Nephron progenitor cell (in vitro differentiated cells): ENCODE results near the gene CNNM2.

ENCODE experiments used
- DNase-seq: peaks from one replicate; pipeline ENCODE4 v3.0.0; 2021
- H3K27ac Mint-ChIP-seq: 2 replicates; pipeline ENCODE4 v1.8.0; 2021; ENCODE audit warnings: mild to moderate bottlenecking, moderate library complexity, mixed read lengths
- H3K27me3 Mint-ChIP-seq: 2 replicates; pipeline ENCODE4 v1.8.0; 2021; ENCODE audit warnings: mild to moderate bottlenecking, low read depth, mixed read lengths; ENCODE audit not compliant: poor library complexity
- H3K36me3 Mint-ChIP-seq: 2 replicates; pipeline ENCODE4 v1.8.0; 2021; ENCODE audit warnings: low read depth, mixed read lengths
- H3K4me1 Mint-ChIP-seq: 2 replicates; pipeline ENCODE4 v1.8.0; 2021; ENCODE audit warnings: mixed read lengths
- H3K4me3 Mint-ChIP-seq: 2 replicates; pipeline ENCODE4 v1.8.0; 2021; ENCODE audit warnings: mild to moderate bottlenecking, moderate library complexity, mixed read lengths
- H3K9me3 Mint-ChIP-seq: 2 replicates; pipeline ENCODE4 v1.8.0; 2021; ENCODE audit warnings: mild to moderate bottlenecking, moderate library complexity, mixed read lengths
- TF ChIP-seq, protein P1 (sequence below): fragments of 200-600 bp; sonication (generic); IDR thresholded peaks from 2 replicates; pipeline ENCODE4 v1.5.0; 2021; ENCODE audit warnings: antibody characterized with exemption

CNNM2 gene

GRCh38 chr10:102876747-102877153 lies 41.3 kb upstream of the CNNM2 start:
- Mint-ChIP-seq H3K4me1 (no peaks in the 10 kb centered on the region), H3K27me3 (no peaks in the 10 kb centered on the region), H3K36me3 (peaks cover 41% of the 10 kb centered on the region), H3K4me3 (no peak overlapping the region), H3K9me3 (no peaks in the 10 kb centered on the region), H3K27ac (no peak overlapping the region)
- TF ChIP-seq, protein P1, sequence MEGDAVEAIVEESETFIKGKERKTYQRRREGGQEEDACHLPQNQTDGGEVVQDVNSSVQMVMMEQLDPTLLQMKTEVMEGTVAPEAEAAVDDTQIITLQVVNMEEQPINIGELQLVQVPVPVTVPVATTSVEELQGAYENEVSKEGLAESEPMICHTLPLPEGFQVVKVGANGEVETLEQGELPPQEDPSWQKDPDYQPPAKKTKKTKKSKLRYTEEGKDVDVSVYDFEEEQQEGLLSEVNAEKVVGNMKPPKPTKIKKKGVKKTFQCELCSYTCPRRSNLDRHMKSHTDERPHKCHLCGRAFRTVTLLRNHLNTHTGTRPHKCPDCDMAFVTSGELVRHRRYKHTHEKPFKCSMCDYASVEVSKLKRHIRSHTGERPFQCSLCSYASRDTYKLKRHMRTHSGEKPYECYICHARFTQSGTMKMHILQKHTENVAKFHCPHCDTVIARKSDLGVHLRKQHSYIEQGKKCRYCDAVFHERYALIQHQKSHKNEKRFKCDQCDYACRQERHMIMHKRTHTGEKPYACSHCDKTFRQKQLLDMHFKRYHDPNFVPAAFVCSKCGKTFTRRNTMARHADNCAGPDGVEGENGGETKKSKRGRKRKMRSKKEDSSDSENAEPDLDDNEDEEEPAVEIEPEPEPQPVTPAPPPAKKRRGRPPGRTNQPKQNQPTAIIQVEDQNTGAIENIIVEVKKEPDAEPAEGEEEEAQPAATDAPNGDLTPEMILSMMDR, result no peak
- DNase-seq, result no peak

GRCh38 chr10:102878629-102879028 lies 39.5 kb upstream of the CNNM2 start:
- Mint-ChIP-seq H3K9me3 (no peaks in the 10 kb centered on the region), H3K4me1 (no peaks in the 10 kb centered on the region), H3K4me3 (no peak overlapping the region), H3K27ac (no peak overlapping the region), H3K27me3 (no peaks in the 10 kb centered on the region), H3K36me3 (peaks cover 32% of the 10 kb centered on the region)
- TF ChIP-seq, protein P1, result no peak
- no peak for DNase-seq

DNA sequence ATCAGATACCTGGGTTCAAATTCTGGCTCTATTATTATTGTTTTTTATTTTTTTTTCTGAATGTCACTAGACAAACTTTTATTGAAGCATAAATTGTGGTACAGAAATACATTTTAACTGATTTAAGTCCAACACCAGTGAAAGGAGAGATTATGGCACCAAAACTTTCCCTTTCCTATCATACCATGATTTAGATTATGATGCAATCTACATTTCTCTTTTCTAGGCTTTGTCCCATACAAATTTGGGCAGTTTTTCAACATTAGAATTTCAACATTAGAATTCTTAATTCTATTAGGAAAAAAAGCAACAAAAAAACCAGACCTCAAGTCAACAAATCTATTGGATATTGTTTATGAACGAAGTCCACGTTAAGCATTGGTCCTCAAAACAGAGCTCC lies 37.8 kb upstream of the CNNM2 start:
- TF ChIP-seq, protein P1, result no peak
- H3K4me1 Mint-ChIP-seq, result no peaks in the 10 kb centered on the region
- DNase-seq, result no peak
- H3K9me3 Mint-ChIP-seq, result no peaks in the 10 kb centered on the region
- no peak overlapping the region for H3K4me3 Mint-ChIP-seq
- H3K36me3 Mint-ChIP-seq, result peaks cover 31% of the 10 kb centered on the region
- no peak overlapping the region for H3K27ac Mint-ChIP-seq
- no peaks in the 10 kb centered on the region for H3K27me3 Mint-ChIP-seq

DNA sequence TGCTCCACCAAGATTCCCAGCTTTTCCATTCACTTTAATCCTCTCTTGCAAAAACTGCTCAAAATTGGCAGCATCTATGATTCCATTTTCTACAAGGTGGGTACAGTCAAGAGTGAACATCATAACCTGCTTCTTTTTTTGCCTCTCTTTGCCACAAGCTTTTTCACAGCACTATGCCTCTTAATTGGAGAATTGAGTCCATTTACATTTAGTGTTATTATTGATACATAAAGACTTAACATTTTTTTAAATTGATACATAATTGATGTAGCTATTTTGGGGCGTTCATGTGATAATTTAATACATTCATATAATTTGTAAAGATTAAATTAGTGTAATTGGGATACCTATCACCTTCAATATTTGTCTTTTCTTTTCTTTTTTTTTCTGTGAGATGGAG lies 30.0 kb upstream of the CNNM2 start:
- peaks cover 51% of the 10 kb centered on the region for H3K36me3 Mint-ChIP-seq
- H3K4me1 Mint-ChIP-seq, result no peaks in the 10 kb centered on the region
- no peak overlapping the region for H3K4me3 Mint-ChIP-seq
- TF ChIP-seq, protein P1, result no peak
- DNase-seq, result no peak
- peaks cover 5% of the 10 kb centered on the region for H3K9me3 Mint-ChIP-seq
- H3K27me3 Mint-ChIP-seq, result no peaks in the 10 kb centered on the region
- no peak overlapping the region for H3K27ac Mint-ChIP-seq

DNA sequence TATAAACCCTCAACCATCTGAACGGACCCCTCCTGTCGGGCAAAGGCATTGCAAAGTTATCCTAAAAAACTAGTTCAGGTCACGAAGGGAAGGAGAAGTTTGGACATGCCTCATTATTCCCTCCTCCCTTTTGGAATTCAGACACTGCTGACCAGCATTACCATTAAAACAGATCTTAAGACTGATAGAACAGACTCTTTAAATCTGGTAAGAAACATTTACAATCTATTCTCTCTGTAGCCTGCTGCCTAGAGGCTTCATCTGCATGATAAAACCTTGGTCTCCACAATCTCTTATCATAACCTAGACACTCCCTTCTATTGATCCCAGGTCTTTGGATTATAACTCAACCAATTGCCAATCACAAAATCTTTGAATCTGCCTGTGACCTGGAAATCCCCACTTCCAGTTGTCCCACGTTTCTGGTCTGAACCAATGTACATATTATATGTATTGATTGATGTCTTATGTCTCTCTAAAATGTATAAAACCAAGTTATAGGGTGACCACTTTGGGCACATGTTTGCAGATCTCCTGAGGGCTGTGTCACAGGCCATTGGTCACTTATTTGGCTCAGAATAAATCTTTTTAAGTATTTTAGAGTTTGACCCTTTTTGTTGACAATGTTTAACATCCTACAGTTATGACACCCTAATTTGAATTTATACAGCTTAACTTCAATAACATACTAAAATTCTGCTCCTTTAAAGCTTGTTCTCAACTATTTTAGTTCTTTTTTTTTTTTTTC lies 23.5 kb upstream of the CNNM2 start:
- no peak overlapping the region for H3K27ac Mint-ChIP-seq

More for the DNA sequence above, 23.5 kb upstream of the CNNM2 start:
- TF ChIP-seq, protein P1, result no peak
- H3K4me3 Mint-ChIP-seq, result no peak overlapping the region
- H3K36me3 Mint-ChIP-seq, result peaks cover 33% of the 10 kb centered on the region
- no peaks in the 10 kb centered on the region for H3K9me3 Mint-ChIP-seq
- H3K27me3 Mint-ChIP-seq, result no peaks in the 10 kb centered on the region
- no peak for DNase-seq
- H3K4me1 Mint-ChIP-seq, result no peaks in the 10 kb centered on the region
